Daoy (cell line): Measurements from ENCODE around the gene TBRG4. TPM values are rescaled to one million over a fixed set of nuclear protein-coding genes. Genes with fewer than 3 reads are reported as not detected.
"Not testable (repeated sequence)": the region's sequence is repeated elsewhere in the genome, so short reads cannot be mapped to it uniquely, and the experiment has no call there.

Source experiments
- DNase-seq: peaks from one replicate; pipeline ENCODE4 v3.0.0-alpha.2; 2015; ENCODE audit warnings: low read depth
- total RNA-seq: library from RNA; depleted of rRNA; stranded (reverse); fragments of >200 nt; shearing (Covaris generic); gene quantifications from 2 replicates; pipeline ENCODE4 v1.2.3, GENCODE V29; 2014; rRNA removed

Gene TBRG4
- total RNA-seq = 194 and 211 TPM in 2 replicates

GRCh38 chr7:45111298-45112223 is at the start of gene TBRG4:
TBRG4 (minus strand) TSS chr7:45111697; CDS start chr7:45109237, 2,460 bp downstream.
- DNase-seq = peak; percentile 100

GRCh38 chr7:45161138-45161537 is 49.6 kb upstream of the TBRG4 start:
- DNase-seq = no peak

DNA sequence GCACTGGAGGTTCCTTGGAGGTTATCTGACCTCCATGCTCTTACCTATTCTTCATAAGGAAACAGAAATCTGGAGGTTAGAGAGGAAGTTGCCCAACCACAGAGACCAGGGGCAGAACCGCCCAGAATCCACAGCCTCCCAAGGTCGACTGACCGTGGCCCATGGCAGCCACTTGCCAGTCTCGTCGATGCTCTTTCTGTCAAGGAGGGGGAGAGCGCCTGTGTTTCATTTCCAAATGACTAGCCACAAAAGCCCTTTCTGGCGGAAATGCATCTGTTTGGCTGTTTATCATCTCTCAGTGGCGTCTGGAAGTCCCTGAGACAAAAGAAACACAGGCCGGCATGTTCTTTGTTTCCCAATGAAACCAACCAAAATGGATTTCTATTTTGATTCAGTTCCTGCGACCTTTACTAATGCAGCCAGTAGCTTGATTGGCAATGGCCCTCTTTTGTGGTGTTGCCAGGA is 49.0 kb upstream of the TBRG4 start:
- no peak for DNase-seq

GRCh38 chr7:45159296-45159695 is 47.8 kb upstream of the TBRG4 start:
- no peak for DNase-seq

GRCh38 chr7:45158471-45158870 is 47.0 kb upstream of the TBRG4 start:
- DNase-seq = no peak

DNA sequence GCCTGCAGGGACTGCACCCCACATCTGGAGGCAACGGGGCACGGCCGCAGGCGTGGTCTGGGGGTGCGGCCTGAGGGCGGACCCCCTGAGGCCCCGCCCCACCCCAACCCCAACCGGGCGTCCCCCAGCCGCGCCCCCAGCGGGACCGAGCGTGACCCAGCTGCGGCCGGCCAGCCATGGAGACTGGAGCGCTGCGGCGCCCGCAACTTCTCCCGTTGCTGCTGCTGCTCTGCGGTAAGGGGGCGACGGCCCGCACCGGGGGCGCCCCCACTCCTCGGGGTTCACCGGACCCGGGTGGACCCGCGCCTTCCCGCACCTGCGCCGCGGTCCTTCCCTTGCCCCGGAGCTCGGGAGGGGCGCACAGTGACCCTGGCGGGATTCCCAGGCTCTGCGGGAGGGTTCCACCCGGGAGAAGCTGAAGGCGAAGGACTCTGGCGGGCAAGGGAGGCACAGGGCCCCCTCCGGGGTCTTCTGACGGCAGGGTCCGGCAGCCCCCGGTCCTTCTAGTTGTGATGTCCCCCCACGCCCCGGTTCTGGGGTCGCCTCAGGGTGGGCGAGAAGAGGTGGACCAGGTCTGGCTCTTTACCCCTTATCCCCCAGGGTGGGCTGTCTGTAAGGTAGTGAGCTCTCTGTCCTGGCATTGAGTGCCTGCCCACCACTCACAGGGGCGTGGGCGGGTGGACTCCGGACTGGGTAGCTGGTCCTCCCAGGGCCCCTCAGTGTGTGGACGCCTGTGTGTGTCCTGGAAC is 46.3 kb upstream of the TBRG4 start, which contains the start of gene RAMP3:
TSS of gene RAMP3 (plus strand) at position 139 of the 749 bp plus-strand sequence. CDS start at position 177, 38 bp downstream.
- no peak for DNase-seq

DNA sequence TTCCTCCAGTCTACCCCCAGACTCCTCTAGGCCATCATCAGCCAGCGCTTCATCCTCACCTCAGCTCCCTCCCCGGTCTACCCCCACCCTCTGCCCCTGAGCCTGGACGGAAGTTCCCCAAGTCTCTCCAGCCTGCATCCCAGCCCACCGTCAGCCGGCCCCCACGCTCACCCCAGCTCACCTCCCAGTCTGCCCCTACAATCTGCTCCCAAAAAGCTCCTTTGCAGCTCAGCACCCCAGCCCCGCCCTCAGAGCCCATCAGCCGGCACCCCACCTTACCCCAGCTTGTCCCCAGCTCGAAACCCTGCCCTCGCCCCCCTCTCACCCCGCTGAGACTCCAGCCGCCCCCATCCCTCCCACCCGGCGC is 45.8 kb upstream of the TBRG4 start:
- no peak for DNase-seq

DNA sequence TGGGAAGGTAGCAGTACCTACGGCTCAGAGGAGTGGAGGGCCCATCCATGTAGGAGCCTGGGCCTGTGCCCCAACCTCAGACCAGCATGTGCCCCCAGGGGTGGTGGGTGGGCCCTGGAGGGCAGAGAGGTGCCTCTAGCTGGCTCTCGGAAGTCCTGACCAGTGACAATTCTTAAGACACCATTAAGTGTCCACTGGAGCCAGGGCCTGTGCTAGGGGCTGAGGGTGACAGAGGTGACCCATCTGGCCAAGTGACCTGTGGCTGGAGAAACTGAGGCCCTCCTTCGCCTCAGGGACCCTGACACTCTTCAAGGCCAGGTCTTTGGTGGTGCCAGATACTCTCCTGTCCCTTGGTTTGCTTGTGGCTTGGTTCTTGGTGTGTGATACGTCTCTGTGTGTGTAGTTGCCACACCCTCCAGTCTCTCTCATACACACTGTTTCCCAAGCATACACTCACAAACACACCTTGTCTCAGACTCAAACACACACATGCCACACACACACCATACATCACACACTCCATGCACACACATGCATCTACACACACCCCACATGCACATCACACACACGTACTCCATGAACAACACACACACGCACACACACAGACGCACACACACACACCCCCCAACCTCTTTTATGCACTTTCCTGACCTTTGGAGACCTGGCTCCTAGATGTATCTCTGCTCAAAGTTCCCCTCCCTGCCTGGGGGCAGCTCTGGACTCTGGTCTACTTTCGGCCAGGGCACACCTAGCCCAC is 45.2 kb upstream of the TBRG4 start:
- no peak for DNase-seq

GRCh38 chr7:45155941-45156340 is 44.4 kb upstream of the TBRG4 start:
- no peak for DNase-seq

DNA sequence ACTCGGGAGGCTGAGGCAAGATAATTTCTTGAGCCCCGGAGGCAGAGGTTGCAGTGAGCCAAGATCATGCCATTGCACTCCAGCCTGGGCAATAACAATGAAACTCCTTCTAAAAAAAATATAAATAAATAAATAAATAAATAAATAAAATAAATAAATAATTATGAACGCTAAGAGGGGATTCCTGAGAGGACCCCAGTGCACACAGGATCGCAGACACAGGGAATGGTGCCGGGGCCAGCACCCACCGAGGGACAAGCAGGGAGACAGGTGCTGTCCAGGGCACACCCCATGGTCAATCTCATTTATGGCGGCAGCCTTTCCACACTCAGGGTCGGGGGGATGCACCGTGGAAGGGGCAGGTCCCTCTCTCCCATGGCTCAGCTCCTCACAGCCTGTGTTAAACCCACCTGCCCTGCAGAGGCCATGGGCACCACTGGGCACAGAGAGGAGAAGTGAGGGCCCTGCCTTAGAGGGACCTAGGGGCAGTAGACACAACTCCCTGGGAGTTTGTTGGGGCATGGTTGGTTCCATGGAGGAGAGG is 43.9 kb upstream of the TBRG4 start:
- DNase-seq = no peak

- not testable (repeated sequence) for DNase-seq
Measured at GRCh38 chr7:45153861-45154260, 42.4 kb upstream of the TBRG4 start.

DNA sequence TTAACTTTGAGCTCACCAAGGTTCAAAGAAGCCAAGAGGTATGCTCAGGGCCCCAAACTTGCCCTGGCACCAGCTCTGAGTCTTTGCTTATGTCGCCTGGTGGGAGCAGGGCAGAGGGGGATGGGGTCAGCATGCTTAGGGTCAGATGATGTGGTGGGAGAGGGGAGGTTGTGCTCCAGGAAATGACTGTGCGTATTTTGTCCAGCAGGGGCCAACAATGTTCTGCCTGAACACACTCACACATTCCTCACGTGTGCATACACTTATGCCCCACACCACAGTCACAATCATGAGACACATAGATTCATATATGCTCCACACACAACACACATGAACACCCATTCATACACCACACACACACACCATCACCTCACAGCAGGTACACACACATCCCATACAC is 41.7 kb upstream of the TBRG4 start:
- no peak for DNase-seq

DNA sequence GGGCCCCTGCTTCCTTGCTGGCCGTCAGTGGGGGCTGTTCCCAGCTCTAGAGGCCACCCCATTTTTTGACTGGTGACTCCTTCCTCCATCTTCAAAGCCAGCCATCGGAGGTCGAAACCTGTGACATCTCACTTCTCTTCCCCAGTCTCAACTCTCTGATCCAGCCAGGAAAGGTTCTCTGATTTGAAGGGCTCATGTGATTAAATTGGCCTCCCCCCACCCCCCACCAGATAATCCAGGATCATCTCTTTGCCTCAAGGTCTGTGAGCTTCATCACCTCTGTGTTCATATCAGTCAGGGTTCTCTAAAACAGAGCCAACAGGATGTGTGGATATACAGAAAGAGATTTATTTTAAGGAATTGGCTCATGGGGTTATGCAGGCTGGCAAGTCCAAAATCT is 40.5 kb upstream of the TBRG4 start:
- no peak for DNase-seq

GRCh38 chr7:45151131-45151684 is 39.7 kb upstream of the TBRG4 start:
- DNase-seq = no peak

DNA sequence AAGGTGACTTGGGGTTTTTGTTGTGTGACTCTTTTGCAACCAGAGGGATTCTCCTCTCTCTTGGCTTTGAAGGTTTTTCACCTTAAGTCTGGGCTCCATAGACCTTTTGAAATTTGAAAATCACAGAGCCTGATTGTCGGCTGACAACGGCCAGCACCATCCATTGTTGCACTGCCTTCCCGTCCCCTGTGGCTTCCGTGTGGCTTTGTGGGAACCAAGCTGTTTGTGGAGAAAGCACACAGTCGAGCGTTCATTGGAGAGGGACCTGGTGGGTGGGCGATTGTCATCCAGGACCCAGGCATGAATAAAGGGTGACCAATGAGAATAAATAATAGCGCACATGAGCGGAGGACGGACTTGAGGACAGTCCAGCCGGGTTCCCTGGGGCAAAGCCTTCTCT is 38.7 kb upstream of the TBRG4 start:
- DNase-seq = no peak

GRCh38 chr7:45149606-45150005 is 38.1 kb upstream of the TBRG4 start:
- DNase-seq = no peak

DNA sequence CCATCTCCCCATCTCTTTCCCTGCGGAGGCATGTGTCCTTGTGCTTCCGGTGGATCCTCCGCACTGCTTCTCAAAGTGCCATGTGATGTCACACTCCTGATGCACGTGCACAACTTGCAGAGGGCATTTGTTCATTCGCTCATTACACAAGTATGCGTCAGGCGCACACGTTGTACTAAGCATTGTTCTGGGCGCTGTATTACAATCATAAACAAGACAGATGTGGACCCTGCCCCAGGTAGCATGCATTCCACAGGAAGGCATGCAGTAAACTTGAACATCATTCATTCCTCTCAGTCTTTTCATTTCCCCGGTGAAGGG is 37.1 kb upstream of the TBRG4 start:
- no peak for DNase-seq

DNA sequence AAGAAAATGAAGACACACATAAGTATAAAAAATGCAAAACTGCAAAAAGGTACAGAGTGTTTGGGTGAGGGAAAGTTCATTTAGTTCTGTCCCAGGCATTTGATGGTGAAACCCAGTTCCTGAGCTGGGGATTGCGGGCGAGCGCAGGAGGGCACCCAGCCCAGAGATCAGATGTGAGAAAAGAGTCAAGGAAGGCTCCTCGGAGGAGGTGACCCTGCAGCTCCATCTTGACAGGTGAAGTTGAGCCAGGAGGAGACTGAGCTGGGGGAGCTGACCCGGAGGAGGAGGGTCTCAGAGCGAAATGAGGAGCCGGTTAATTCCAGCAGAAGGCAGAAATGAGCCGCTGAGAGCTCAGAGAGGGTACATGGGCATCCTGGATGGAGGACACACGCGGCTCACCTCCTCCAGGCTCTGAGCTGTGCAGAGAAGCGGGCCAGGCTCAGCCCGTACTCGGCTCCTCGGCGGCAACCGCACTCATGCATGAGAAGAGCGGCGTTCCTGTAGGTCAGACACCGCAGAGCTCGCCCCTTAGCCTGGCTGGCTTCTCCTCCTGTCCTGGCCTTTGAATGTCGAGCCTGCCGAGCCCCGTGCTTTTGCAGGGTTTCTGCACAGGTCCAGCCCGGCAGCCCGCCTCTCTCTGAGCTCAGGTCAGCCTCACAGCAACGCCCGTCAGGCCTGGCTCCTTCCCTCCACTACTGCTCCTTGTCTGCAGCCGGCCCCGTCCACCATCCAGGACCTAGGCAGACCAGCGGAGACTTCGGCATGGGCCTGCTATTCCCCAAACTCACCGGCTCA is 36.6 kb upstream of the TBRG4 start:
- DNase-seq = no peak

DNA sequence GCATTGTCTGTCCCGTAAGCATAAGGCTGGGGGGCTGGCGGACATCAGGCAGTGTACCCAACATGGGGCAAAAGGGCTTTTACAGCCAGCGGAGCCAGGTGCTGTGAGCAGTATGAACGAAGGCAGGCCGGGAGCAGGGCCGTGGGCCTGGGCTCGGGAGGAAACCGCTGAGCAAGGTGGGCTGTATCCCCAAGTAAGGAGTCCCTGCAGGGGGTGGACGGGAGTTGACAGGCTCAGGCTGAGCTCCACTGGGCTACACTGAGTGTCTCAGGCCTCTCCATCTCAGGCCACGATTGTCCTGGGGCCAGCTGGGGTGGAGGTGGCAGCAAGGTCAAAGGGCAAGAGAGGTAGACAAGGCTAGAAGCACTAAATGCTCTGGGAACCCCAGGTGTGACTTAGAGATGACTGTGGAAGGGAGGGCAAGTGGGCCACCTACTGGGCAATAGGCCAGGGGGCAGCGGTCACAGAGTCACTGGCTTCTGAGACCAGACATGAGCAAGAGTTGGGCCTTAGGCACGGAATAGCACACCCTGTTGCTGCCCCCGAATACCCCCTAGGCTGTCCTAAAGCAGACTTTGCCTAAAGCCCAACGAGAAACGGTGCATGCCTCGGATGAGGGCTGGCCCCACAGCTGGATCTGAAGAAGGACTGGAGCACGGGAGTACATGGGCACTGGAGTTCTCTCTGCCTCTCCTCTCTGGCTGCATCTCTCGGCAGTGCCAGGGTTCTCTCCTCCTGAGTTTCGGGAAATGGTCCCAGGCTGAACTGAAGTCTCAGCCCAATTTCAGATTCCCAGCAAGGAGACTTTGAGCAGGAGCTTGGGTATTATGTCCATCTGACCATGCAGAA is 35.3 kb upstream of the TBRG4 start:
- DNase-seq = no peak

- no peak for DNase-seq
Measured at GRCh38 chr7:45145881-45146280, 34.4 kb upstream of the TBRG4 start.
